IPS-20b (cell line): ENCODE measurements around the gene WDR45.

Experiments used
- H3K27ac ChIP-seq: one replicate; pipeline ENCODE4 v1.5.1; 2013; ENCODE audit warnings: low read length
- H3K27me3 ChIP-seq: 2 replicates; pipeline ENCODE4 v1.6.1; 2013; ENCODE audit warnings: mild to moderate bottlenecking, low read length, inconsistent platforms; ENCODE audit not compliant: insufficient read depth
- H3K36me3 ChIP-seq: 2 replicates; pipeline ENCODE4 v1.6.1; 2013; ENCODE audit warnings: low read depth, mild to moderate bottlenecking, inconsistent platforms, low read length, moderate library complexity; ENCODE audit not compliant: insufficient read depth
- H3K4me1 ChIP-seq: 2 replicates; pipeline ENCODE4 v1.6.1; 2013; ENCODE audit warnings: mild to moderate bottlenecking, control low read depth, inconsistent platforms, low read length, moderate library complexity; ENCODE audit not compliant: insufficient read depth
- H3K4me3 ChIP-seq: 2 replicates; pipeline ENCODE4 v1.5.1; 2013; ENCODE audit warnings: mild to moderate bottlenecking, low read length, inconsistent platforms
- H3K9ac ChIP-seq: 2 replicates; pipeline ENCODE4 v1.6.1; 2013; ENCODE audit warnings: low read depth, mild to moderate bottlenecking, inconsistent platforms, low read length, moderate library complexity
- H3K9me3 ChIP-seq: 2 replicates; pipeline ENCODE4 v1.6.1; 2013; ENCODE audit warnings: mild to moderate bottlenecking, low read depth, low read length, inconsistent platforms; ENCODE audit not compliant: insufficient read depth

The WDR45 gene

GRCh38 chrX:49106296-49106695 is 26.6 kb upstream of the WDR45 start:
- Histone ChIP-seq H3K4me1 (no peaks in the 10 kb centered on the region), H3K9ac (no peak overlapping the region), H3K36me3 (no peaks in the 10 kb centered on the region), H3K4me3 (no peak overlapping the region), H3K27me3 (no peaks in the 10 kb centered on the region), H3K27ac (no peak overlapping the region), H3K9me3 (no peaks in the 10 kb centered on the region)

DNA sequence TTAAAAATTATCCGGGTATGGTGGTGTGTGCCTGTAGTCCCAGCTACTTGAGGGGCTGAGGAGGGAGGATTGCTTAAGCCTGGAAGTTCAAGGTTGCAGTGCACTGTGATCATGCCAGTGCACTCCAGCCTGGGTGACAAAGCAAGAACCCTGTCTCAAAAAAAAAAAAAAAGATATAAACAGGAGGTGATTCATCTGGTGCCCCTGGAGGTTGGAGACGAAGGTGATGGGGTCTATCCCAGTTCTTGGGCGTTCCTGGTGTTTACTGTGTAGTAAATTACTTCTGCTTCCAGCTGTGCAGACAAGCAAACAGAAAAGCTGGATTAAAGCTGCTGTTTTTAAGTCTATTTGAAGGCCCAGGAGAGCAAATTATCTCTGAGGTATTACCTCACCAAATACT is 23.9 kb upstream of the WDR45 start:
- Histone ChIP-seq H3K27me3 (no peaks in the 10 kb centered on the region), H3K36me3 (no peaks in the 10 kb centered on the region), H3K4me3 (no peak overlapping the region), H3K27ac (no peak overlapping the region), H3K9ac (no peak overlapping the region), H3K4me1 (no peaks in the 10 kb centered on the region), H3K9me3 (no peaks in the 10 kb centered on the region)

- Histone ChIP-seq H3K9me3 (no peaks in the 10 kb centered on the region), H3K4me3 (no peak overlapping the region), H3K9ac (no peak overlapping the region)
These were observed 22.5 kb upstream of the WDR45 start for GRCh38 chrX:49102190-49102589.

GRCh38 chrX:49101629-49101984 is 21.9 kb upstream of the WDR45 start:
- Histone ChIP-seq H3K4me1 (no peaks in the 10 kb centered on the region), H3K36me3 (no peaks in the 10 kb centered on the region), H3K27ac (no peak overlapping the region), H3K9ac (peak overlapping the region; percentile 72; the same call in 1 of the 2 replicates), H3K27me3 (no peaks in the 10 kb centered on the region), H3K4me3 (peak overlapping the region; percentile 91), H3K9me3 (no peaks in the 10 kb centered on the region)

More at GRCh38 chrX:49102190-49102589, 22.5 kb upstream of the WDR45 start:
- Histone ChIP-seq H3K27ac (no peak overlapping the region), H3K4me1 (no peaks in the 10 kb centered on the region), H3K36me3 (no peaks in the 10 kb centered on the region), H3K27me3 (no peaks in the 10 kb centered on the region)

- Histone ChIP-seq H3K4me1 (no peaks in the 10 kb centered on the region), H3K27ac (no peak overlapping the region), H3K36me3 (no peaks in the 10 kb centered on the region), H3K4me3 (peak overlapping the region; percentile 91), H3K9me3 (no peaks in the 10 kb centered on the region), H3K9ac (peak overlapping the region; percentile 80), H3K27me3 (no peaks in the 10 kb centered on the region)
These were observed 21.3 kb upstream of the WDR45 start for GRCh38 chrX:49100704-49101628.

GRCh38 chrX:49096419-49096818 is 16.7 kb upstream of the WDR45 start:
- Histone ChIP-seq H3K4me3 (no peak overlapping the region), H3K9me3 (no peaks in the 10 kb centered on the region), H3K27me3 (no peaks in the 10 kb centered on the region), H3K27ac (no peak overlapping the region), H3K36me3 (no peaks in the 10 kb centered on the region), H3K4me1 (no peaks in the 10 kb centered on the region), H3K9ac (no peak overlapping the region)

DNA sequence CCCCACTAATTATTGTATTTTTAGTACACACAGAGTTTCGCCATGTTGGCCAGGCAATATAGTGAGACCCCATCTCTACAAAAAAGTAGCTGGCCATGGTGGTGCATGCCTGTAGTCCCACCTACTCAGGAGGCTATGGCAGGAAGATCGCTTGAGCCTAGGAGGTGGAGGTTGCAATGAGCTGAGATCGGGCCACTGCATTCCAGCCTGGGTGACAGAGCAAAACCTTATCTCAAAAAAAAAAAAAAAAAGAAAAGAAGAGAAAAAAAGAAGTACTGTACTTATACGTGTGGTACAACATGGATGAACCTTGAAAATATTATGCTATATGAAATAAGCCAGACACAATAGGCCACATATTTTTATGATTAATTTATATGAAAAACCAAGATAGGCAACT is 9.9 kb upstream of the WDR45 start:
- Histone ChIP-seq H3K9ac (no peak overlapping the region), H3K9me3 (no peaks in the 10 kb centered on the region), H3K27me3 (no peaks in the 10 kb centered on the region), H3K27ac (no peak overlapping the region), H3K36me3 (no peaks in the 10 kb centered on the region), H3K4me3 (no peak overlapping the region), H3K4me1 (no peaks in the 10 kb centered on the region)

DNA sequence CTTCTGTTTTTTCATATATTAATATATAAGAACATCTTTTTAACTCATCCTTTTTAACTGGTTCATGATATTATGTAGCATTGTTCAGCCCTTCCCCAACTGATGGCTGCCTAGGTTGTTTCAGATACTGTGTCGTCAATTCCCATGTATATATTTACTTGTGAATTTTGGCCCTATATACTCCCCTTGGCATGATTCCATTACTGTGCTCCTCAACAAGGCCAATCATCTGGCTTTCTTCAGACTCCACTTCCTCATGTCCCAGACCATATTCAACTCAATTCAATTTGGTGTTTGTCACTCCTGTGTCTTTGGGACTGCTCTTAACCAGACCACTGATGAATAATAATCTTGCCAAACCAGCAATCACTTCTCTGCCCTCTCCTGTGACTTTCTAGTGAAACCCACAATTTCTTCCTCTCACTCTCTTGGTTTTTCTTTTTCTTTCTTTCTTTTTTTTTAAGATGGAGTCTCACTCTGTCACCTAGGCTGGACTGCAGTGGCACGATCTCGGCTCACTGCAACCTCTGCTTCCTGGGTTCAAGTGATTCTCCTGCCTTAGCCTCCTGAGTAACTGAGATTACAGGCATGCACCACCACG is 2.7 kb upstream of the WDR45 start:
- Histone ChIP-seq H3K36me3 (0 out of 2 replicates have a peak, but pooled peaks cover 2% of the 10 kb centered on the region), H3K9me3 (no peaks in the 10 kb centered on the region)

GRCh38 chrX:49077941-49078340 is 1.7 kb downstream of the WDR45 start:
- Histone ChIP-seq H3K36me3 (peaks cover 9% of the 10 kb centered on the region; the same call in 1 of the 2 replicates), H3K4me3 (no peak overlapping the region), H3K27ac (no peak overlapping the region), H3K4me1 (no peaks in the 10 kb centered on the region), H3K9me3 (no peaks in the 10 kb centered on the region), H3K27me3 (no peaks in the 10 kb centered on the region), H3K9ac (no peak overlapping the region)

More for the DNA sequence above, 2.7 kb upstream of the WDR45 start:
- Histone ChIP-seq H3K9ac (no peak overlapping the region), H3K4me1 (no peaks in the 10 kb centered on the region), H3K4me3 (no peak overlapping the region), H3K27ac (no peak overlapping the region), H3K27me3 (no peaks in the 10 kb centered on the region)

- no peaks in the 10 kb centered on the region for H3K4me1 ChIP-seq
- H3K27me3 ChIP-seq, result no peaks in the 10 kb centered on the region
- no peak overlapping the region for H3K4me3 ChIP-seq
- H3K9ac ChIP-seq, result no peak overlapping the region
- peaks cover 9% of the 10 kb centered on the region; the same call in 1 of the 2 replicates for H3K36me3 ChIP-seq
- no peak overlapping the region for H3K27ac ChIP-seq
- no peaks in the 10 kb centered on the region for H3K9me3 ChIP-seq
These were observed 4.3 kb downstream of the WDR45 start for GRCh38 chrX:49075347-49075746.

DNA sequence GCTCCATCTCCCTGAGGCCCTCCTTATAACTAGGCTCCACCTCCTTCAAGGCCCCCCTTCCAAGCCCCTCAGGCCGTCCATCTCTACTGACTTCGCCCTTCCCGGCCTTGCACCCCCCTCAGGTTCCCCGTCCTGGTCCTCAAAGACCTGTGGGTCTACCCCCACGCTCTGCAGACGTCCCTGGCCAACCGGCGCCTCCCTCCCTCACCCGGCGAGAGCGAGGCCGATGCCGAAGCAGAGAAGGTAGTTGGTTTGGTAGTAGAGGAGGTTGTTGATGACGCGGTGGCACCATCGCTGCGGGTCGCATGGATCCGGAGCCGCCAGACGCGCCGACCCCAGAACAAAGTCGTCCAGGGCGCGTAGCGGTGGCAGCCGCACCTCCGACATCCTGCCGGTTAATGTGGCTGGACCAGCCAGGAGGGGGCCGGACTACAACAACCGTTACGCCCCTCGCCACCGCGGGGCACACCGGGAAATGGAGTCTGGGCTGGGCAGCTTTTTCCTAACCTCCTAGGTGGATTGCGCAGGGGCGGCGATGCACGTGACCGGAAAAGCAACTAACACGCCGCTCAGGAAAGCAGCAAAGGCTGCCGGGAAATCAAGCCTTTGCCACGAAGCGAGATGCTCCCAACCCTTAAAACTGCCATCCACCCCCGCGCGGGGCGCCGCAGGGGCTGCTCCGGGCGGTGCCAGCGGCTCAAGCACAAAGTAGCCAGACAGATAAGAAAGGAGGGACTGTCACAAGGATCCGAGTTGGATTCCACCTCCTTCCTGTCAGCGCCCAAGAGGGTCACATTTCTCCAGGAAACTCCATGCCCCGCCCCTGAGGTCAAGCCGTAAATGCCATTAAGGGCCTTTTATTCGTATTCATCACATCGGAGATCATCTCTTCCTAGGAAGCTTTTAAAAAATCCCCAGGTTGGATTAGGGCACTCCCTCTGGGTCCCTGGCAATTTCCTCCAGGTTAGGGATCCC is 5.8 kb downstream of the WDR45 start, which contains the start of gene PRAF2:
Gene PRAF2, minus strand, starts transcription at position 402 of the 975 bp plus-strand sequence. Its CDS starts 15 bp downstream, at position 387.
- Histone ChIP-seq H3K4me3 (peak within 1 kb of the TSS; percentile 81), H3K9me3 (no peaks in the 10 kb centered on the region), H3K27me3 (no peaks in the 10 kb centered on the region), H3K4me1 (no peaks in the 10 kb centered on the region), H3K27ac (no peak within 1 kb of the TSS), H3K36me3 (peaks cover 9% of the 10 kb centered on the region; the same call in 1 of the 2 replicates), H3K9ac (peak within 1 kb of the TSS; percentile 79; the same call in 1 of the 2 replicates)
